A673 (cell line): ENCODE measurements around the gene SIRT7. TPM values are rescaled to one million over a fixed set of nuclear protein-coding genes. Genes with fewer than 3 reads are reported as not detected.

Experiments
- BruUV-seq: library from RNA; stranded (reverse); fragments of 400-500 nt; replicated peaks from 2 replicates; lab custom pipeline; 2021; lab: Mats Ljungman, UMichigan
- CTCF ChIA-PET: fragments of 300-600 bp; sonication (Branson Sonifier 250); formaldehyde crosslinking; loops from one replicate; lab custom pipeline; 2022; ENCODE audit warnings: antibody characterized with exemption; lab: Charles Lee
- POLR2A ChIA-PET: fragments of 300-600 bp; sonication (Branson Sonifier 250); formaldehyde crosslinking; loops from one replicate; lab custom pipeline; 2022; ENCODE audit warnings: antibody characterized with exemption; ENCODE audit not compliant: low non-redundant PET; lab: Charles Lee
- DNase-seq: peaks from one replicate; pipeline ENCODE4 v3.0.0-alpha.2; 2015; ENCODE audit warnings: low spot score
- H3K27ac ChIP-seq: fragments of 200-600 bp; sonication (generic); 2 replicates; pipeline ENCODE4 v1.5.1; 2016; ENCODE audit warnings: mixed run types, low read depth, mild to moderate bottlenecking, mixed read lengths, antibody characterized with exemption, low read length; ENCODE audit not compliant: poor library complexity, severe bottlenecking
- H3K27me3 ChIP-seq: fragments of 200-600 bp; sonication (generic); replicated peaks from 2 replicates; pipeline ENCODE4 v1.6.1; 2017; ENCODE audit warnings: mixed run types, low read depth, mild to moderate bottlenecking, mixed read lengths, antibody characterized with exemption, low read length; ENCODE audit not compliant: insufficient read depth, poor library complexity
- H3K36me3 ChIP-seq: fragments of 200-600 bp; sonication (generic); 2 replicates; pipeline ENCODE4 v1.6.1; 2016; ENCODE audit warnings: mixed run types, mild to moderate bottlenecking, mixed read lengths, antibody characterized with exemption, low read length; ENCODE audit not compliant: insufficient read depth, poor library complexity, severe bottlenecking
- H3K4me1 ChIP-seq: fragments of 200-600 bp; sonication (generic); 2 replicates; pipeline ENCODE4 v1.6.1; 2017; ENCODE audit warnings: mixed run types, mild to moderate bottlenecking, mixed read lengths, antibody characterized with exemption, low read length; ENCODE audit not compliant: insufficient read depth, poor library complexity, severe bottlenecking
- H3K4me3 ChIP-seq: fragments of 200-600 bp; sonication (generic); 2 replicates; pipeline ENCODE4 v1.5.1; 2016; ENCODE audit warnings: low read depth, mixed run types, mild to moderate bottlenecking, mixed read lengths, low read length; ENCODE audit not compliant: poor library complexity, severe bottlenecking
- H3K9me3 ChIP-seq: fragments of 200-600 bp; sonication (generic); 2 replicates; pipeline ENCODE4 v1.6.1; 2016; ENCODE audit warnings: mixed run types, low read depth, mild to moderate bottlenecking, mixed read lengths, antibody characterized with exemption, low read length; ENCODE audit not compliant: poor library complexity, severe bottlenecking
- CTCF ChIP-seq: fragments of 300-800, 200-600 bp; sonication (generic); conservative IDR thresholded peaks from 2 replicates; pipeline ENCODE4 v1.5.1; 2017; ENCODE audit warnings: low read depth, mild to moderate bottlenecking, antibody characterized with exemption, low read length, moderate library complexity, mixed read lengths
- EZH2 ChIP-seq: fragments of 200-600 bp; sonication (generic); IDR thresholded peaks from 2 replicates; pipeline ENCODE4 v1.6.1; 2017; ENCODE audit warnings: borderline replicate concordance, low read depth, mild to moderate bottlenecking, mixed read lengths, antibody characterized with exemption, low read length; ENCODE audit not compliant: poor library complexity, severe bottlenecking
- intact Hi-C: fragments of 100-400 bp; cut with micrococcal nuclease; formaldehyde crosslinking; loops from one replicate; pipeline ENCODE4 v1.10.0; 2022; ENCODE audit not compliant: unreplicated experiment
- total RNA-seq: library from RNA; stranded (reverse); gene quantifications from 2 replicates; pipeline ENCODE4 v1.2.3, GENCODE V29; 2021

The SIRT7 gene
- total RNA-seq, 1 experiment from 2014 or later = 36.6 TPM

- Histone ChIP-seq H3K36me3 (peaks cover 33% of the 10 kb centered on the region), H3K27me3 (no peaks in the 10 kb centered on the region), H3K9me3 (no peaks in the 10 kb centered on the region), H3K4me3 (no peak overlapping the region), H3K4me1 (peaks cover 5% of the 10 kb centered on the region), H3K27ac (no peak overlapping the region)
- POLR2A ChIA-PET = no interaction called here
- CTCF ChIA-PET = no interaction called here
- DNase-seq = no peak
- BruUV-seq = TSS peak; percentile 33
- TF ChIP-seq CTCF (no peak), EZH2 (no peak)
- intact Hi-C loops = no loop called here
These were observed 13.2 kb downstream of the SIRT7 start for GRCh38 chr17:81904600-81905423.

- Histone ChIP-seq H3K4me3 (no peak overlapping the region), H3K4me1 (peaks cover 6% of the 10 kb centered on the region), H3K27me3 (no peaks in the 10 kb centered on the region), H3K27ac (no peak overlapping the region), H3K36me3 (peaks cover 35% of the 10 kb centered on the region), H3K9me3 (no peaks in the 10 kb centered on the region)
- ChIA-PET POLR2A (no interaction called here), CTCF (no interaction called here)
- intact Hi-C loops = no loop called here
- no peak for DNase-seq
- no peak for TF ChIP-seq EZH2
- TF ChIP-seq CTCF = no peak
- no TSS peak for BruUV-seq
These were observed 13.9 kb downstream of the SIRT7 start for GRCh38 chr17:81903896-81904599.

GRCh38 chr17:81903415-81903831 lies 14.6 kb downstream of the SIRT7 start:
- peak overlapping the region; percentile 42 for H3K27ac ChIP-seq
- POLR2A ChIA-PET = no interaction called here
- intact Hi-C loops = no loop called here
- BruUV-seq = no TSS peak
- no peak for DNase-seq
- CTCF ChIA-PET = no interaction called here
- no peaks in the 10 kb centered on the region for H3K9me3 ChIP-seq
- peaks cover 11% of the 10 kb centered on the region for H3K4me1 ChIP-seq
- no peaks in the 10 kb centered on the region for H3K27me3 ChIP-seq
- no peak overlapping the region for H3K4me3 ChIP-seq
- H3K36me3 ChIP-seq = peaks cover 29% of the 10 kb centered on the region
- TF ChIP-seq CTCF = no peak
- TF ChIP-seq EZH2 = no peak
